ENCODE measurements around the gene LRP1B. TPM values are rescaled to one million over a fixed set of nuclear protein-coding genes. Genes with fewer than 3 reads are reported as not detected.
A peak's percentile ranks its signal among the peaks of the same experiment; 100 is the strongest.

Gene LRP1B
- total and polyA plus RNA-seq, 2 donors from 2014 or later, result 0.69 to 1.2 TPM

GRCh38 chr2:141464995-141465394, 665.8 kb downstream of the LRP1B start:
- Histone ChIP-seq H3K27ac (ENCODE audit: low read depth in 2 of 2, low read length in 2 of 2) (no peak overlapping the region), H3K4me3 (ENCODE audit: low read length in 3 of 3) (no peak overlapping the region), H3K36me3 (ENCODE audit: control insufficient read depth in 2 of 3, insufficient read depth in 3 of 3, low read length in 3 of 3) (no peaks in the 10 kb centered on the region), H3K4me1 (ENCODE audit: control insufficient read depth in 2 of 3, insufficient read depth in 2 of 3, low read depth in 1 of 3, low read length in 3 of 3) (no peaks in the 10 kb centered on the region), H3K9ac (ENCODE audit: low read length in 3 of 3) (no peak overlapping the region), H3K27me3 (ENCODE audit: control insufficient read depth, insufficient read depth, low read length) (no peaks in the 10 kb centered on the region), H3K9me3 (ENCODE audit: control insufficient read depth in 2 of 3, insufficient read depth in 1 of 3, low read length in 3 of 3) (no peaks in the 10 kb centered on the region)
- no peak for TF ChIP-seq CTCF (IDR thresholded peaks at IDR 0.05; ENCODE audit: borderline replicate concordance, extremely low read depth, insufficient read depth)
- DNase-seq (no peak), FAIRE-seq (no peak)
- intact Hi-C loops (cut with DNase I), result no loop called here

GRCh38 chr2:141458351-141458750, 672.5 kb downstream of the LRP1B start:
- Histone ChIP-seq H3K4me1 (ENCODE audit: control insufficient read depth in 2 of 3, insufficient read depth in 2 of 3, low read depth in 1 of 3, low read length in 3 of 3) (no peaks in the 10 kb centered on the region), H3K27me3 (ENCODE audit: control insufficient read depth, insufficient read depth, low read length) (no peaks in the 10 kb centered on the region), H3K4me3 (ENCODE audit: low read length in 3 of 3) (no peak overlapping the region), H3K9me3 (ENCODE audit: control insufficient read depth in 2 of 3, insufficient read depth in 1 of 3, low read length in 3 of 3) (no peaks in the 10 kb centered on the region), H3K36me3 (ENCODE audit: control insufficient read depth in 2 of 3, insufficient read depth in 3 of 3, low read length in 3 of 3) (no peaks in the 10 kb centered on the region), H3K27ac (ENCODE audit: low read depth in 2 of 2, low read length in 2 of 2) (no peak overlapping the region), H3K9ac (ENCODE audit: low read length in 3 of 3) (no peak overlapping the region)
- FAIRE-seq (no peak), DNase-seq (no peak)
- intact Hi-C loops (cut with DNase I), result no loop called here
- no peak for TF ChIP-seq CTCF (IDR thresholded peaks at IDR 0.05; ENCODE audit: borderline replicate concordance, extremely low read depth, insufficient read depth)

DNA sequence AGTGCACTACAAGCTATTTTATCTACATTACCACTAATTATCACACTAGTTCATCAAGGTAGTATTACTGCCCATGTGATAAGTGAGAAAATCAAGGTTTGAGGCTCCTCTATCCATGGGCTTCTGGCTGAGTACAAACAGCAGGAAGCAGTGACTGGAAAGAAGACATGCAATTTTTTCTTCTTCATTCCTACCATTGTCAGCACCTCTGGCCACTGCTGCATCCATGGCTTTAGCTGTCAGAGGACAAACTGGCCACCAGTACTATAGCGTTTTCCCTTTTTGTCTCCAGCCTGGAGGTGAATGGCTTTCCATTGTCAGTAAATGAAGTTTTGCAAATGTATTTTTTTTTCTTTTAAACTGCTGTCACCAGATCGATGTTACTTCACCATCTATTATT, 674.9 kb downstream of the LRP1B start:
- TF ChIP-seq CTCF (IDR thresholded peaks at IDR 0.05; ENCODE audit: borderline replicate concordance, extremely low read depth, insufficient read depth), result no peak
- H3K27me3 ChIP-seq (ENCODE audit: control insufficient read depth, insufficient read depth, low read length), result no peaks in the 10 kb centered on the region
- no peaks in the 10 kb centered on the region for H3K4me1 ChIP-seq (ENCODE audit: control insufficient read depth in 2 of 3, insufficient read depth in 2 of 3, low read depth in 1 of 3, low read length in 3 of 3)
- FAIRE-seq, result no peak
- no peak overlapping the region for H3K4me3 ChIP-seq (ENCODE audit: low read length in 3 of 3)
- intact Hi-C loops (cut with DNase I), result no loop called here
- no peaks in the 10 kb centered on the region for H3K9me3 ChIP-seq (ENCODE audit: control insufficient read depth in 2 of 3, insufficient read depth in 1 of 3, low read length in 3 of 3)
- no peak overlapping the region for H3K9ac ChIP-seq (ENCODE audit: low read length in 3 of 3)
- H3K27ac ChIP-seq (ENCODE audit: low read depth in 2 of 2, low read length in 2 of 2), result no peak overlapping the region
- H3K36me3 ChIP-seq (ENCODE audit: control insufficient read depth in 2 of 3, insufficient read depth in 3 of 3, low read length in 3 of 3), result no peaks in the 10 kb centered on the region
- no peak for DNase-seq

- FAIRE-seq (no peak), DNase-seq (peak in 3 of 5 donors; percentile 33 to 65 (median 62))
- Histone ChIP-seq H3K36me3 (ENCODE audit: control insufficient read depth in 2 of 3, insufficient read depth in 3 of 3, low read length in 3 of 3) (no peaks in the 10 kb centered on the region), H3K27me3 (ENCODE audit: control insufficient read depth, insufficient read depth, low read length) (no peaks in the 10 kb centered on the region), H3K27ac (ENCODE audit: low read depth in 2 of 2, low read length in 2 of 2) (no peak overlapping the region), H3K9me3 (ENCODE audit: control insufficient read depth in 2 of 3, insufficient read depth in 1 of 3, low read length in 3 of 3) (no peaks in the 10 kb centered on the region), H3K4me1 (ENCODE audit: control insufficient read depth in 2 of 3, insufficient read depth in 2 of 3, low read depth in 1 of 3, low read length in 3 of 3) (no peaks in the 10 kb centered on the region), H3K9ac (ENCODE audit: low read length in 3 of 3) (no peak overlapping the region), H3K4me3 (ENCODE audit: low read length in 3 of 3) (no peak overlapping the region)
- TF ChIP-seq CTCF (IDR thresholded peaks at IDR 0.05; ENCODE audit: borderline replicate concordance, extremely low read depth, insufficient read depth), result no peak
- intact Hi-C loops (cut with DNase I), result no loop called here
Observed at GRCh38 chr2:141455211-141455826, 675.5 kb downstream of the LRP1B start.
